Ovary (tissue), 9 donors: ENCODE data around the gene INO80C. TPM values are rescaled to one million over a fixed set of nuclear protein-coding genes. Genes with fewer than 3 reads are reported as not detected.
A peak's percentile ranks its signal among the peaks of the same experiment; 100 is the strongest.

Experiments used
- DNase-seq, 5 donors: peaks; one replicate each; pipeline ENCODE4 v3.0.0-alpha.2; 2019 to 2020
- H3K27ac ChIP-seq, 2 donors: fragments of 200-600 bp; one replicate each; pipeline versions ENCODE4 v1.5.1 to v1.8.0; 2019 to 2022
- H3K27me3 ChIP-seq: fragments of 200-600 bp; one replicate; pipeline ENCODE4 v1.8.0; 2022
- H3K36me3 ChIP-seq: fragments of 200-600 bp; sonication (generic); one replicate; pipeline ENCODE4 v1.5.1; 2019
- H3K4me1 ChIP-seq: one replicate; pipeline ENCODE4 v1.8.1; 2013; ENCODE audit warnings: mild to moderate bottlenecking, moderate library complexity; ENCODE audit not compliant: insufficient read depth
- H3K4me3 ChIP-seq: fragments of 200-600 bp; sonication (generic); one replicate; pipeline ENCODE4 v1.5.1; 2017
- H3K9me3 ChIP-seq, 2 donors: fragments of 200-600 bp in 1 of 2; sonication (generic) in 1 of 2; one replicate each; pipeline versions ENCODE4 v1.5.1 to v1.8.1; 2013 to 2019; ENCODE audit warnings: mild to moderate bottlenecking in 1 of 2, moderate library complexity in 1 of 2
- CTCF ChIP-seq, 3 donors: fragments of 450-650 bp in 2 of 3; fragments of 200-600 bp in 1 of 3; IDR thresholded peaks; one replicate each; pipeline versions ENCODE4 v1.5.1 to v1.8.0; 2016 to 2022; ENCODE audit warnings: antibody characterized with exemption in 3 of 3, mild to moderate bottlenecking in 1 of 3
- EP300 ChIP-seq: sonication (generic); formaldehyde crosslinking; IDR thresholded peaks from one replicate; pipeline ENCODE4 v1.6.1; 2017; ENCODE audit warnings: antibody characterized with exemption
- POLR2A ChIP-seq: fragments of 450-650 bp; IDR thresholded peaks from one replicate; pipeline ENCODE4 v1.6.1; 2017; ENCODE audit warnings: antibody characterized with exemption, mild to moderate bottlenecking, moderate library complexity
- WGBS, 3 donors: extraction: QIAGEN DNeasy Blood & Tissue Kit in 1 of 3; methylation state at CpG; one replicate each; pipeline versions ENCODE4 v1.1.5 to v1.1.7; 2013 to 2017; 5-methylcytosine and 5-hydroxymethylcytosine counted together
- intact Hi-C, 4 donors: fragments of 100-400 bp; cut with DNase I; formaldehyde crosslinking; loops; one replicate each; pipeline versions ENCODE4 v1.11.0 to v1.15.1; 2022 to 2023
- polyA plus RNA-seq, 2 donors: library from polyadenylated mRNA; stranded (reverse); fragments of 200-250 nt in 1 of 2; fragments of 350-450 nt in 1 of 2; fragmentation: Illumina TruSeq in 1 of 2; extraction: RNeasy Lipid Tissue Mini Kit (QIAGEN cat#74804) in 1 of 2; gene quantifications; one replicate each; pipeline ENCODE4 v1.2.3, GENCODE V29; 2013 to 2014
- total RNA-seq, 7 donors: library from RNA; depleted of rRNA in 2 of 7; stranded (reverse); fragments of >200 nt in 2 of 7; fragmentation: NEBNext Ultra II Directional in 3 of 7; extraction: Animal tissue kit (Norgen Biotek cat#: 25700) in 3 of 7; gene quantifications; one replicate each; pipeline versions ENCODE4 v1.1.0 to v1.2.4, GENCODE V29; 2016 to 2023
- donor health status: DM: no; HTN: no; CAD: no; lungs with moderate emphysema.
- donor health status: DM: no; HTN: no; CAD: no.
- donor health status: Bipolar disorder and iron deficiency.
- donor health status: DM: yes; HTN: yes; CAD: no.
- donor health status: DM: no; HTN: no; CAD: no.
- donor health status: DM: yes; HTN: yes; CAD: no.

Gene INO80C
- total and polyA plus RNA-seq, 9 donors: 1.8 to 13.9 (median 8.8) TPM

- Histone ChIP-seq H3K27me3 (no peaks in the 10 kb centered on the region), H3K27ac (no peak overlapping the region), H3K36me3 (no peaks in the 10 kb centered on the region), H3K4me3 (no peak overlapping the region), H3K9me3 (no peaks in the 10 kb centered on the region), H3K4me1 (no peaks in the 10 kb centered on the region)
- TF ChIP-seq POLR2A (no peak), EP300 (no peak), CTCF (IDR thresholded peaks at IDR 0.05) (no peak)
- no peak for DNase-seq
- intact Hi-C loops: no loop called here
- 85 to 89% (median 88%) methylated on average over 7 of the region's 7 CpGs for WGBS, 3 donors
Observed at GRCh38 chr18:35514752-35515459, 17.1 kb upstream of the INO80C start.

- no peak for DNase-seq
- H3K4me3 ChIP-seq: no peak overlapping the region
- 90 to 95% (median 94%) methylated on average over 2 of the region's 2 CpGs for WGBS, 3 donors
- no peaks in the 10 kb centered on the region for H3K36me3 ChIP-seq
- H3K27ac ChIP-seq: no peak overlapping the region
- intact Hi-C loops: no loop called here
- no peaks in the 10 kb centered on the region for H3K4me1 ChIP-seq
- TF ChIP-seq EP300 (no peak), POLR2A (no peak), CTCF (IDR thresholded peaks at IDR 0.05) (no peak)
- no peaks in the 10 kb centered on the region for H3K9me3 ChIP-seq
- H3K27me3 ChIP-seq: no peaks in the 10 kb centered on the region
Observed at GRCh38 chr18:35514283-35514682, 16.5 kb upstream of the INO80C start.

- H3K4me3 ChIP-seq: no peak overlapping the region
- intact Hi-C loops: no loop called here
- TF ChIP-seq EP300 (no peak), CTCF (IDR thresholded peaks at IDR 0.05) (no peak), POLR2A (no peak)
- no peaks in the 10 kb centered on the region for H3K36me3 ChIP-seq
- H3K4me1 ChIP-seq: no peaks in the 10 kb centered on the region
- no peaks in the 10 kb centered on the region for H3K9me3 ChIP-seq
- H3K27me3 ChIP-seq: no peaks in the 10 kb centered on the region
- WGBS, 3 donors: 52 to 67% (median 54%) methylated on average over 7 of the region's 7 CpGs
- peak in 2 of 5 donors; percentile 19 to 42 for DNase-seq
- H3K27ac ChIP-seq: no peak overlapping the region
Observed at GRCh38 chr18:35513181-35513936, 15.6 kb upstream of the INO80C start.

- Histone ChIP-seq H3K9me3 (no peaks in the 10 kb centered on the region), H3K36me3 (no peaks in the 10 kb centered on the region), H3K27me3 (no peaks in the 10 kb centered on the region), H3K4me1 (no peaks in the 10 kb centered on the region), H3K4me3 (no peak overlapping the region), H3K27ac (no peak overlapping the region)
- 92 to 97% (median 94%) methylated on average over 2 of the region's 2 CpGs for WGBS, 3 donors
- DNase-seq: no peak
- no peak for TF ChIP-seq POLR2A
- TF ChIP-seq CTCF (IDR thresholded peaks at IDR 0.05): no peak
- no peak for TF ChIP-seq EP300
- intact Hi-C loops: no loop called here
Observed at GRCh38 chr18:35512761-35513160, 15.0 kb upstream of the INO80C start.
